ENCODE results near the gene ESRRG. TPM values are rescaled to one million over a fixed set of nuclear protein-coding genes. Genes with fewer than 3 reads are reported as not detected.

ESRRG gene
- total RNA-seq, 2 experiments from 2014 or later: not detected

DNA sequence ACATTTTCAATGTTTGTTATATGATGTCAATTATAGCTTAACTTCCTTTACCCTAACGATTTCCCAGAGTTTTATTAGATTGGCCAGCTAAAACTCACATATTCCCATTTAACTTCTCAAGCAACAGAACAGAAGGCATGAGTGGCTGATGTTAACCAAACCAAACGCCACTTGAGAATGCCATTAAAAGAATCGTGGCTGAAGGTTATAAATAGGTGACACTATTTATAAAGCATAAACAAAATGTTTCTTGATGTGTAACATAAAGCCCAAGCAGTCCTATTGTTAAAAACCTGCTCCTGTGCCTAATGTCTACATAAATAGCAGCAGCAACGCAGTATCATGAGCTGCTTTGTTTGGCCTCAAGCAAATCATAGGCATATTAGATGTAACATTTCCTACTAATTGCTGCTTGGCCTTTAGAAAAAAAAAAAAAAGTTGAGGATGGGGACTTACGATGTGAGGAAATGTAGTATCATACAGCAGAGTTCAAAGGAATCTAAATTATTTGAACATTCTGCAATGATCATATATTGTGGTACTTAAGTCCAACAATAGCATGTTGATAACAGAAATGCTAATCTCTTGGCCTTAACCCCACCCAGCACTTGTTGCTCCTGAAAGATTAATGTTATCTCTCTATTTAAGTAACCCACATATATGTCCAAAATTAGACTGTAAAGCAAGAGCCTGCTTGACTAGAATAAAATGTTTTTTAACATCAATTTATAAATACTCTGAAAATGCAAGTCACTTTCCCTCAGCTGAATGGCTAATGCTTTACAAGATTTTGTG lies 106.0 kb downstream of the ESRRG start:
- H3K4me3 Mint-ChIP-seq: no peak overlapping the region
- ATAC-seq (no peak), DNase-seq (no peak)
- H3K9me3 Mint-ChIP-seq (ENCODE audit: low read depth): peaks cover 5% of the 10 kb centered on the region
- no peaks in the 10 kb centered on the region for H3K27me3 Mint-ChIP-seq
- intact Hi-C loops (cut with DNase I, micrococcal nuclease): no loop called here
- POLR2A ChIA-PET: no interaction called here
- CTCF ChIA-PET: no interaction called here
- H3K4me1 Mint-ChIP-seq: no peaks in the 10 kb centered on the region
- H3K27ac Mint-ChIP-seq: no peak overlapping the region
- H3K36me3 Mint-ChIP-seq (ENCODE audit: low read depth): no peaks in the 10 kb centered on the region

DNA sequence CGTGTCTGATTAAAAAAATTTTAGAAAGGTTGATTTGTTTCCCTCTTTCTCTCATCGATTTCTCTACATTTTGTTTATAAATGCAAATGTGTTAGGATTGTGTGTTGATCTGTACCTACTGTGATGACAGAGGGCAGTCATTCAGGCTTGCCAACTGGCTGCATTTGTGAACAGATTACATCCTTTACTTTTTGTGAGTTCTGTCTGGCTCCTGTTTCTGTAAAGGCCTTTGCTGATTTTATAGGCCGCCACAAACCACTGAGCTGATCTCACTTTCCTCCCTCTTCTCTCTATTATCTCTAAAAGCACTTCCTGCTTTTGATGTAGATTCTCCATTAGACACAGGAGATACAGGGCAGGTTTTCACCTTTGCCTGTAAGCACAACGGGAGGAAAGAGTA lies 106.8 kb downstream of the ESRRG start:
- peaks cover 3% of the 10 kb centered on the region for H3K9me3 Mint-ChIP-seq (ENCODE audit: low read depth)
- no peaks in the 10 kb centered on the region for H3K27me3 Mint-ChIP-seq
- H3K4me1 Mint-ChIP-seq: no peaks in the 10 kb centered on the region
- no peak overlapping the region for H3K27ac Mint-ChIP-seq
- no peaks in the 10 kb centered on the region for H3K36me3 Mint-ChIP-seq (ENCODE audit: low read depth)
- H3K4me3 Mint-ChIP-seq: no peak overlapping the region
- ATAC-seq (no peak), DNase-seq (no peak)
- CTCF ChIA-PET: no interaction called here
- POLR2A ChIA-PET: no interaction called here
- intact Hi-C loops (cut with DNase I, micrococcal nuclease): no loop called here

DNA sequence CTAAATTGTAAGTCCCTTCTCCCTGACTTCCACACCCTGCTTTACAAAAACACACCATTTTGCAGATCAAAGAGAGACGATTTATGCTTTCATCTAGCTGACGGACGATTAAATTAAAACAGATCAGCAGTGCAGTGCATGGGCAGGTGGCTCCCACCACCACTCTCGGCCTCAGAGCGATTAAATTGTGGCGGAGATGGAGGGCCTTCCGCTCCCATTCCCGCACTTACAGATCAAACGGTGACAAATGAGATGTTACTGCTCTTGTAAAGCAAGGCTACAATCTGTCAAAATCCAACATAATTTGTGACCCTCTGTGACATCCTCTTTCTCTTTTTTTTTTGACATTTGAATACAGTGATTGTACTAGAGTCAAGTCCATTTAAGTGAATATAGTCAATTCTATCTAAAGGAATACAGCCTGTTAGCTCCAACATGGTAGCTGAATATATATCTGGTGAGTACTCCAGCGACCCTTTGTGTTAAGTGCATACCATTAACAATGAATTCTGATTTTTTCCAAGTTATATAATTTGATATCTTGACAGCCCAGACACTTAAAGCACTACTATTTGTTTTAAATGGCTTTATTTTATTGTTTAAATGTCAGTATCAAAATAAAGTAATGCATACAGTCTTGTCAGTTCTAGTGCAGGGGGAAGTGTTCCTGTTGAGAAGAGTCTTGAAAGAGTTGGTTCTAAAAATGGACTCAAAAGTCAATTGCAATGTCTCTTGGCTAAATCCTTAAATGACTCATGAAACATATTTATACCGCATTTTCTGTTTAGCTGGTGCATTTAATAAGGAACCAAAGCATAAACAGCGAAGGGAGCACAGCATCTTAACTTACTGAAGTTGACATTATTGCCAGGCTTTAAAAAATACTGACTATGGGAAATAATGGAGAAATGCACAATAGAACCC lies 109.0 kb downstream of the ESRRG start:
- Mint-ChIP-seq H3K9me3 (ENCODE audit: low read depth) (peaks cover 3% of the 10 kb centered on the region), H3K4me3 (no peak overlapping the region), H3K27me3 (no peaks in the 10 kb centered on the region), H3K4me1 (no peaks in the 10 kb centered on the region), H3K36me3 (ENCODE audit: low read depth) (no peaks in the 10 kb centered on the region), H3K27ac (no peak overlapping the region)
- intact Hi-C loops (cut with DNase I, micrococcal nuclease): no loop called here
- CTCF ChIA-PET: no interaction called here
- POLR2A ChIA-PET: no interaction called here
- DNase-seq: no peak
- ATAC-seq: no peak

DNA sequence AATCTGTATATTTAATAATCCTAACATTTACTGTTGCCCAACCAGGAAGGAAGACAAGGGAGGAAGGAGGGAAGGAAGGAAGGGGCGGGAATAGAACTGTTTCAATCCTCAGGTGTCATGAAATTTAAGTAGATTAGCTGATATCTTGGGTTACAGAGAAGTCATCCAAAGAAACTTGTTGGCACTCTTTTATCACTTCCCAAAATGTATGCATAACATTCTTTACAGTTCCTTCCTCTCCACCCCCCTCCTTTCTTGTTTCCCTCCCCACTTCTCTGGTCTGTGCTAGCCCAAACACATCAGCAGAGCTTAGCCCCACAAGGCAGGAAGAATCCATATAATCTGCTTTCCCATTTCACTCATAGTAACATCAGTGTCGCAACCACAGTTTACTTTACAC lies 110.9 kb downstream of the ESRRG start:
- ChIA-PET CTCF (no interaction called here), POLR2A (no interaction called here)
- no peak overlapping the region for H3K27ac Mint-ChIP-seq
- peaks cover 3% of the 10 kb centered on the region for H3K9me3 Mint-ChIP-seq (ENCODE audit: low read depth)
- no peak for DNase-seq
- ATAC-seq: no peak
- H3K36me3 Mint-ChIP-seq (ENCODE audit: low read depth): no peaks in the 10 kb centered on the region
- H3K4me1 Mint-ChIP-seq: no peaks in the 10 kb centered on the region
- H3K4me3 Mint-ChIP-seq: no peak overlapping the region
- H3K27me3 Mint-ChIP-seq: no peaks in the 10 kb centered on the region
- intact Hi-C loops (cut with DNase I, micrococcal nuclease): no loop called here

DNA sequence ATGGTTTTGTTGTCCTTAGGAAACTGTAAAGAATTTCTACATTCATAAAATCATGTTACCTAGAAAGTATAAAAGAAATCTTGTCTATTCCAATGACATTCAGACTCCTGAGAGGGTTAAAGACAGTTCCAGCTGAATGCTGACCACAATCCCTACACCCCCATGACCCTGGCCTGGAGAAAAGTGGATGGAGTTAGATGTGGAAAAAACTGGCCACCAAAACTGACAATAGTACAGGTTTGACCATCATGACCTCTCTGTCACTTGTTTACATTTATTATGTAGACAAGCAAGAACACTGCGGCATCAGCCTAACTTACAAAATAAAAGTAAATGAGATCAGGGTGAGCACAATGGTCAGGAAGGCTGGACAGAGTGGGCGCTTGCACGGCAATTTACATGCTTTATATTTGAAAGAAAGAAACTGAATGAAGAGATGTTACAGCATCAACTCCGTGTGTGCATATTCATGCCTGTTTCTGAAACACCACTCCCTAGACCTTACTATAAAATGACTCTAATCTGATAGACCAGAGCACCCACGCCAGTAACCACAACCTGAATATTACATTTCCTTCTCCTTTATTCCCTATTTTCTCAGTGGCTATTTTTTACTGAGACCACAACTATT lies 116.0 kb downstream of the ESRRG start:
- POLR2A ChIA-PET: no interaction called here
- H3K4me3 Mint-ChIP-seq: no peak overlapping the region
- CTCF ChIA-PET: no interaction called here
- ATAC-seq (no peak), DNase-seq (no peak)
- H3K27ac Mint-ChIP-seq: no peak overlapping the region
- no peaks in the 10 kb centered on the region for H3K36me3 Mint-ChIP-seq (ENCODE audit: low read depth)
- H3K9me3 Mint-ChIP-seq (ENCODE audit: low read depth): no peaks in the 10 kb centered on the region
- no peaks in the 10 kb centered on the region for H3K4me1 Mint-ChIP-seq
- intact Hi-C loops (cut with DNase I, micrococcal nuclease): no loop called here
- H3K27me3 Mint-ChIP-seq: no peaks in the 10 kb centered on the region

DNA sequence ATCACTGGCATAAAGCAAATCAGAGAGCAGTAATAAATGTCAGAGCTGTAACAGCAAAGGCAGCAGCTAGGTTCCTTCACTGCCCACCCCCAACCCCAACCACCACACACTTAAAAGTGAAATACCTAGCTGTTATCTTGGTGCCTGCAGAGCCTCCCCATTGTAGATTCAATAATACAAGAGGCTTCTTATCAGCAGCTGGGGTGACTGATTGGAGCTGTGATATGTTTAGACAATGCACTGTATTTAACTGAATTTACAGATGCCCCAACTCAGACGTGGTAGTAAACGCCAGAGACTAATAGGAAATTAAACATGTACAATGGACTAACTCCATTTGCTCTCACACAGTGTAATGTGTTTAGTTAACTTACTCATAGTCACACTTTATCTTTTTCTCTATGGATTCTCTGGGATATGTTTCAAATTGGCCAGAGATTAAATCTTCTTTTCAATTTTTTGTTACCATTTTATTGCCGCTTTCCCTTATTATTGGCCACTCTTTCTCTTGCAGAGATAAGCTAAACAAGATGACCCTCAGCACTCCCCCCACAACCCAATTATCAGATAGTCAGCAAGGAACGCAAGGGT lies 117.1 kb downstream of the ESRRG start:
- ChIA-PET POLR2A (no interaction called here), CTCF (no interaction called here)
- no peak overlapping the region for H3K27ac Mint-ChIP-seq
- DNase-seq (no peak), ATAC-seq (no peak)
- no peaks in the 10 kb centered on the region for H3K27me3 Mint-ChIP-seq
- H3K9me3 Mint-ChIP-seq (ENCODE audit: low read depth): no peaks in the 10 kb centered on the region
- H3K4me1 Mint-ChIP-seq: no peaks in the 10 kb centered on the region
- no peak overlapping the region for H3K4me3 Mint-ChIP-seq
- intact Hi-C loops (cut with DNase I, micrococcal nuclease): no loop called here
- no peaks in the 10 kb centered on the region for H3K36me3 Mint-ChIP-seq (ENCODE audit: low read depth)

DNA sequence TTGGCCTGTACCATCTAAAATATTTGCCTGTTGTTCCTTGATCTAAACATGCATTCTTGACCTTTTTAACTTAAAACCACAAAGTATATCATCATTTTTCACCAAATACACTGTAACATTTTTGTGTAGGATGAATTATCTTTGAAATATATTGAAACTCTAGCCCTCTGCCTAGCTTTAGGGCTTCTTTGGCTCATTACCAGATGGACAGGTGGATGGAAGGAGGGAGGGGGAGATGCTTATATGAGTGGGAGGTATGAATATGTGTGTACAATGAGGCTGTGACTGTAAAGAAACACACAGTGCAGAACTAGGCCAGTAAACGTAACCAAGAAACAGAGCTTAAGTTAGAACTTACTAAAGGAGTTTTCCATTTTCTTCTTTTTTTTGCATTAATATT lies 118.5 kb downstream of the ESRRG start:
- no peak for DNase-seq
- Mint-ChIP-seq H3K27ac (no peak overlapping the region), H3K9me3 (ENCODE audit: low read depth) (no peaks in the 10 kb centered on the region), H3K4me3 (no peak overlapping the region), H3K36me3 (ENCODE audit: low read depth) (no peaks in the 10 kb centered on the region), H3K4me1 (peaks cover 1% of the 10 kb centered on the region), H3K27me3 (peaks cover 9% of the 10 kb centered on the region)
- POLR2A ChIA-PET: no interaction called here
- intact Hi-C loops (cut with DNase I, micrococcal nuclease): no loop called here
- CTCF ChIA-PET: no interaction called here
- no peak for ATAC-seq

DNA sequence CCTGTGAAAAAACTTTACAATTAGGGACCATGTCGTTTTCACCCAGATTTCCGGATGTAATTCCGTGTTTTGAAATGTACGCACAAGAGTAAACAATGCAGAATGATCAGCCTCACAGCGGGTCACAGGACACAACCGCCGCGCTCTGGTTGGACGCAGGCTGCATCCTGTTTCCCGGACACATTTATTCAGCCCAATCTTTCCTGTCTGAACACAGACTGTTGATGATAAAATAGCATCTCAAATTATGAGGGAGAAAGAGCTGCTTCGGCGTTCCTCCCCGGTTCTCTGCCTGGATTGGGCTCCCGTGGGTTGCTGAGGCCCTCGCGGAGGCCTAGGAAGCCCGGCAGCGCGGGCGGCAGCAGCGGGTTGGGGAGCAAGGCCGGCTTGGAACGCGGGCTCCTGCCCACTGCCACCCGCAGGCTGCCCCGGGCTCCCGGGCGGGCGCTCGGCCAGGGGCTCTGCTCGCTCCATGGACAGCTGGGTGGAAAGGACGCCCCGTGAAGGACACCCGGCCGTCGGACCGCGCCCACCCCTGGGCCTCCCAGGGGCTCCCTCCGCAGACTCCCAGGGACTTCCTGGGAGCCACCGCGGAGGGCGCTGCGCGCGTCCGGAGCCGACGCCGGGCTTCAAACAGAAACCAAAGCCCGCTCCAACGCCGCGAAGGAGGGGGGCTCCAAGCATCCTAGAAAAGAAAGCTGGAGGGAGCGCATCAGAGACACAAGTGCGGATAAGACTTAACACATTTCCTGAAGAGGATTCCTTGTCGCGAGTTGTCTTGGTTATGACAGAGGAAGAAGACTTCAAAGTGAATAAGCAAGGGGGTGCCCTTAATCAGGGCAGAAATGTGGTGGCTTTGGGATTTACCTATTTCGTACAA lies 122.3 kb downstream of the ESRRG start:
- ChIA-PET POLR2A (no interaction called here), CTCF (no interaction called here)
- H3K27me3 Mint-ChIP-seq: peaks cover 11% of the 10 kb centered on the region
- peak; percentile 6 for DNase-seq
- no peak overlapping the region for H3K27ac Mint-ChIP-seq
- H3K9me3 Mint-ChIP-seq (ENCODE audit: low read depth): peaks cover 2% of the 10 kb centered on the region
- ATAC-seq: peak; percentile 16
- no peak overlapping the region for H3K4me3 Mint-ChIP-seq
- H3K36me3 Mint-ChIP-seq (ENCODE audit: low read depth): no peaks in the 10 kb centered on the region
- peaks cover 1% of the 10 kb centered on the region for H3K4me1 Mint-ChIP-seq
- intact Hi-C loops (cut with DNase I, micrococcal nuclease): no loop called here

DNA sequence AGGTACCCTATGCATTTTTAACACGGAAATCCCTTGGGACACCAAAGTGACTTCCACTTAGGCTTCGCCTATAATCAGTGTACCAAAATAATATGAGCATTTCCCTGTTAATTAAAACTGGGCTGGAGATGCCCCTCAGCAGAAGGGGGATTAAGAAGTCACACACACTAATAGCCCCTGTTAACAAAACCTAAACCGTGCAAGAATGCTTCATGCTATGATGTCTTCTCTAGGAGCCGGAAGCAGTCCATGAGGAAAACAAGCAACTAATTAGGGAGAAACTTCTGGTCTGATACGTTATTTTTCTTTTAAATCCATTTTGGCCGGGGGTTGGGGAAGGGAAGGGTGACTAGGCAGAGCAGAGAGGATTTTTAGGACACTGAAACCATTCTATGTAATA lies 123.4 kb downstream of the ESRRG start:
- intact Hi-C loops (cut with DNase I, micrococcal nuclease): no loop called here
- H3K4me1 Mint-ChIP-seq: peaks cover 1% of the 10 kb centered on the region
- ChIA-PET POLR2A (no interaction called here), CTCF (no interaction called here)
- H3K27ac Mint-ChIP-seq: no peak overlapping the region
- DNase-seq (no peak), ATAC-seq (no peak)
- H3K9me3 Mint-ChIP-seq (ENCODE audit: low read depth): peaks cover 2% of the 10 kb centered on the region
- H3K4me3 Mint-ChIP-seq: no peak overlapping the region
- no peaks in the 10 kb centered on the region for H3K36me3 Mint-ChIP-seq (ENCODE audit: low read depth)
- peaks cover 11% of the 10 kb centered on the region for H3K27me3 Mint-ChIP-seq

DNA sequence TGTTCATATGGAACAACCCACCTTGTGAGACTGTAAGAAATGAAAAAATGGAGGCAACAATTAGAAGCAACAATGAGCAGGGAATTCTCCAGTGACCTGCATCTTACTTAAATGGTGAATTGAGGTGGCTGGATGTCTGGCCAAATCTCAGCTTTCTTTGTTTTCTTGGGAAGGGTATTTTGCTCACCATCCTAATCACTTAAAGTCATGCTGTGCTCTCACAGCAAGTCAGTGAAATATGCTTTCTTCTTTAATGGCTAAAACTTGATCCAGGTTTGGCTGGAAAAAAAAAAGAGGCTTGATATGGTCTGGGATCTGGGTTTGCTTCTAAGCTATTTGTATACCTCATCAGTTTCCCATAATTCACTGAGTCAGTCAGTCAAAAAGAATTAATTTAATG lies 124.8 kb downstream of the ESRRG start:
- Mint-ChIP-seq H3K4me3 (no peak overlapping the region), H3K36me3 (ENCODE audit: low read depth) (no peaks in the 10 kb centered on the region), H3K27me3 (peaks cover 11% of the 10 kb centered on the region), H3K4me1 (peaks cover 1% of the 10 kb centered on the region), H3K27ac (no peak overlapping the region), H3K9me3 (ENCODE audit: low read depth) (peaks cover 2% of the 10 kb centered on the region)
- ChIA-PET CTCF (no interaction called here), POLR2A (no interaction called here)
- ATAC-seq (no peak), DNase-seq (no peak)
- intact Hi-C loops (cut with DNase I, micrococcal nuclease): no loop called here

DNA sequence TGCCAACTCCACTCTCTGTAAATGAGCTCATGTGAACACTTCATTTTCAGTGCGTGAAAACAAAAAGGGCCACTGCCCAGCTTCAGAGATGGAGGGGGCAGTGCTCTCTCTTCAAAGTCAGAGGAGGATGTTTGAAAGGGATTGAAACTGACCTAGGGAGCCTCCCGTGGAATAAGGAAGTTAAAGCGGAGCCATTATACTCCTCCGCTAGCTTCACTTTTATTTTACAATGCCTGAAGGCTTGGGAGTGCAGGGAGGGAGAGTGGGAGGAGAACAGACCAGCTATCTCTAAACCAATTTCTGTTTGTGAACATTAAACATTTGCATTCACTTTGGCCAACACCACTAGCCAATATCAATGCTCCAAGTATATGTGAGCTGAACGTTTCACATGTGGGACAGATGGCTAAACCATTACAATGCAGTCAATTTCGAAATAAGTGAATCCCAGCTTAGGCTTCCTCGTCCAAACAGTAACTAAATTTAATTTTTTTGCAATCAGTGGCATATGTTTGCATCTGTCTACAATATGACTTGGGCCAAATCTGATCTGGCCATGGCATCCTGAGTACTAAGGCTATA lies 126.9 kb downstream of the ESRRG start:
- H3K36me3 Mint-ChIP-seq (ENCODE audit: low read depth): no peaks in the 10 kb centered on the region
- ChIA-PET CTCF (no interaction called here), POLR2A (no interaction called here)
- peaks cover 1% of the 10 kb centered on the region for H3K4me1 Mint-ChIP-seq
- peaks cover 2% of the 10 kb centered on the region for H3K9me3 Mint-ChIP-seq (ENCODE audit: low read depth)
- DNase-seq (no peak), ATAC-seq (no peak)
- H3K4me3 Mint-ChIP-seq: no peak overlapping the region
- peaks cover 11% of the 10 kb centered on the region for H3K27me3 Mint-ChIP-seq
- intact Hi-C loops (cut with DNase I, micrococcal nuclease): no loop called here
- H3K27ac Mint-ChIP-seq: no peak overlapping the region

Measured in activated CD4-positive, alpha-beta T cell treated with anti-CD3 and anti-CD28 coated beads for 36 hours (primary cell).